Liver (tissue), 3 donors: ENCODE measurements around the gene RPS6KA5.

Experiments used
- CTCF ChIP-seq: fragments of 150-350 bp; IDR thresholded peaks from 2 replicates; pipeline ENCODE4 v1.5.1; 2017; ENCODE audit warnings: improper control_type of control experiment, low read depth, low read length; ENCODE audit not compliant: missing input control
- FOXA2 ChIP-seq: IDR thresholded peaks from 2 replicates; pipeline ENCODE4 v1.6.1; 2016; ENCODE audit warnings: antibody characterized with exemption
- MAX ChIP-seq: IDR thresholded peaks from 2 replicates; pipeline ENCODE4 v1.6.1; 2016; ENCODE audit warnings: antibody characterized with exemption
- NR2F2 ChIP-seq: IDR thresholded peaks from 2 replicates; pipeline ENCODE4 v1.6.1; 2016; ENCODE audit warnings: antibody characterized with exemption
- donor health status: healthy.
- donor health status: healthy.

- TF ChIP-seq FOXA2 (no peak), CTCF (no peak), MAX (no peak), NR2F2 (no peak)
Observed at GRCh38 chr14:90808759-90809529, 251.5 kb downstream of the RPS6KA5 start.
